SK-N-SH (cell line): Measurements from ENCODE around the gene SLC10A1. TPM values are rescaled to one million over a fixed set of nuclear protein-coding genes. Genes with fewer than 3 reads are reported as not detected.

Source experiments
- ELF1 ChIP-seq: IDR thresholded peaks from 2 replicates; pipeline ENCODE4 v1.4.0; 2012
- EP300 ChIP-seq, 2 experiments: IDR thresholded peaks; 2 replicates each; pipeline versions ENCODE4 v1.4.0 to v1.6.1; 2012; ENCODE audit warnings: borderline replicate concordance in 1 of 2, low read depth in 1 of 2, low read length in 1 of 2
- FOXM1 ChIP-seq: IDR thresholded peaks from 2 replicates; pipeline ENCODE4 v1.4.0; 2012; ENCODE audit warnings: low read depth, mild to moderate bottlenecking
- GATA2 ChIP-seq: sonication (generic); formaldehyde crosslinking; IDR thresholded peaks from 2 replicates; pipeline ENCODE4 v1.5.0; 2020; ENCODE audit warnings: mild to moderate bottlenecking, missing genetic modification reagents
- JUND ChIP-seq: IDR thresholded peaks from 2 replicates; pipeline ENCODE4 v1.4.0; 2012
- MEF2A ChIP-seq: IDR thresholded peaks from 2 replicates; pipeline ENCODE4 v1.4.0; 2012; ENCODE audit warnings: low read depth, borderline replicate concordance
- NFIC ChIP-seq: IDR thresholded peaks from 2 replicates; pipeline ENCODE4 v1.4.0; 2012; ENCODE audit warnings: borderline replicate concordance
- RAD21 ChIP-seq: IDR thresholded peaks from 2 replicates; pipeline ENCODE4 v1.6.1; 2012; ENCODE audit warnings: mild to moderate bottlenecking, low read length
- TAF1 ChIP-seq: IDR thresholded peaks from 2 replicates; pipeline ENCODE4 v1.6.1; 2012; ENCODE audit warnings: low read depth, mild to moderate bottlenecking, low read length, moderate library complexity, borderline replicate concordance
- TEAD4 ChIP-seq: IDR thresholded peaks from 2 replicates; pipeline ENCODE4 v1.4.0; 2012; ENCODE audit warnings: mild to moderate bottlenecking, borderline replicate concordance; ENCODE audit not compliant: insufficient read depth
- polyA plus RNA-seq, 3 experiments: library from polyadenylated mRNA; depleted of rRNA; stranded (reverse); fragments of >200 nt; gene quantifications; 2 replicates each; pipeline ENCODE4 v1.2.3, GENCODE V29; 2012
- TF ChIP-seq, protein P1 (sequence below): IDR thresholded peaks from 2 replicates; pipeline ENCODE4 v1.4.0; 2012; ENCODE audit warnings: low read depth, borderline replicate concordance
- TF ChIP-seq, protein P2 (sequence below): IDR thresholded peaks from 2 replicates; pipeline ENCODE4; 2012
- TF ChIP-seq, protein P3 (sequence below): fragments of 150-350 bp; IDR thresholded peaks from 2 replicates; pipeline ENCODE4 v1.6.1; 2017; ENCODE audit warnings: antibody characterized with exemption, low read length, low read depth, borderline replicate concordance
- TF ChIP-seq, protein P4 (sequence below): IDR thresholded peaks from 2 replicates; pipeline ENCODE4 v1.6.1; 2012; ENCODE audit warnings: mild to moderate bottlenecking, low read depth, low read length, moderate library complexity
- TF ChIP-seq, protein P5 (sequence below): fragments of 200-600 bp; sonication (generic); IDR thresholded peaks from 2 replicates; pipeline ENCODE4 v1.6.1; 2017; ENCODE audit warnings: antibody characterized with exemption, mild to moderate bottlenecking, moderate library complexity

SLC10A1 gene
- polyA plus RNA-seq, 1 of the 3 experiments (the other 2 are of a cell fraction) = not detected

DNA sequence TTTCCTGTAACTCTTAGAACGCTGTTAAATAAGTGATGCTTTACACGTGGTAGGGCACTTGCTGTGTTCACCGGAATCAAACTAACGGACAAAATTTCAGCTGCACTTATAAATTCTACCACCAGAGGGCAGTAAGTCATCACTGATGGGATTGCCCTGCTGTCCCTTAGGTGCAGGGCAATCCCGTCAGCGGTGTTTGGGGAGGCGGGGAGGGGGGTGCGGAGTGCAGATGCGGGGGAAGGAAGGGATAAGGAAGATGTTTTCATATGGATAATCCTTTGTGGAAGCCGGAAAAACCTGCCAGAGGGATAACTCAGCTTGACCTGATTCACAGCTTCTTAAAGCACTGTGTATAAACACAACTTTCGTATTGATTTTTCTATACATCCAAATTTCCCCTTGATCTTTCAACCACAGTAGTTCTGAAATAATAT, 21.7 kb upstream of the SLC10A1 start (continued):
- TF ChIP-seq, protein P1, sequence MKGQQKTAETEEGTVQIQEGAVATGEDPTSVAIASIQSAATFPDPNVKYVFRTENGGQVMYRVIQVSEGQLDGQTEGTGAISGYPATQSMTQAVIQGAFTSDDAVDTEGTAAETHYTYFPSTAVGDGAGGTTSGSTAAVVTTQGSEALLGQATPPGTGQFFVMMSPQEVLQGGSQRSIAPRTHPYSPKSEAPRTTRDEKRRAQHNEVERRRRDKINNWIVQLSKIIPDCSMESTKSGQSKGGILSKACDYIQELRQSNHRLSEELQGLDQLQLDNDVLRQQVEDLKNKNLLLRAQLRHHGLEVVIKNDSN = no peak
- TF ChIP-seq JUND = no peak
- TF ChIP-seq, protein P2, sequence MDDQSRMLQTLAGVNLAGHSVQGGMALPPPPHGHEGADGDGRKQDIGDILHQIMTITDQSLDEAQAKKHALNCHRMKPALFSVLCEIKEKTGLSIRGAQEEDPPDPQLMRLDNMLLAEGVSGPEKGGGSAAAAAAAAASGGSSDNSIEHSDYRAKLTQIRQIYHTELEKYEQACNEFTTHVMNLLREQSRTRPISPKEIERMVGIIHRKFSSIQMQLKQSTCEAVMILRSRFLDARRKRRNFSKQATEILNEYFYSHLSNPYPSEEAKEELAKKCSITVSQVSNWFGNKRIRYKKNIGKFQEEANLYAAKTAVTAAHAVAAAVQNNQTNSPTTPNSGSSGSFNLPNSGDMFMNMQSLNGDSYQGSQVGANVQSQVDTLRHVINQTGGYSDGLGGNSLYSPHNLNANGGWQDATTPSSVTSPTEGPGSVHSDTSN = no peak
- TF ChIP-seq, protein P3, sequence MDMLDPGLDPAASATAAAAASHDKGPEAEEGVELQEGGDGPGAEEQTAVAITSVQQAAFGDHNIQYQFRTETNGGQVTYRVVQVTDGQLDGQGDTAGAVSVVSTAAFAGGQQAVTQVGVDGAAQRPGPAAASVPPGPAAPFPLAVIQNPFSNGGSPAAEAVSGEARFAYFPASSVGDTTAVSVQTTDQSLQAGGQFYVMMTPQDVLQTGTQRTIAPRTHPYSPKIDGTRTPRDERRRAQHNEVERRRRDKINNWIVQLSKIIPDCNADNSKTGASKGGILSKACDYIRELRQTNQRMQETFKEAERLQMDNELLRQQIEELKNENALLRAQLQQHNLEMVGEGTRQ = no peak
- TF ChIP-seq EP300 (IDR thresholded peaks at IDR 0.05; ENCODE audit: borderline replicate concordance in 1 of 2, low read depth in 1 of 2, low read length in 1 of 2) = no peak
- TF ChIP-seq, protein P4, sequence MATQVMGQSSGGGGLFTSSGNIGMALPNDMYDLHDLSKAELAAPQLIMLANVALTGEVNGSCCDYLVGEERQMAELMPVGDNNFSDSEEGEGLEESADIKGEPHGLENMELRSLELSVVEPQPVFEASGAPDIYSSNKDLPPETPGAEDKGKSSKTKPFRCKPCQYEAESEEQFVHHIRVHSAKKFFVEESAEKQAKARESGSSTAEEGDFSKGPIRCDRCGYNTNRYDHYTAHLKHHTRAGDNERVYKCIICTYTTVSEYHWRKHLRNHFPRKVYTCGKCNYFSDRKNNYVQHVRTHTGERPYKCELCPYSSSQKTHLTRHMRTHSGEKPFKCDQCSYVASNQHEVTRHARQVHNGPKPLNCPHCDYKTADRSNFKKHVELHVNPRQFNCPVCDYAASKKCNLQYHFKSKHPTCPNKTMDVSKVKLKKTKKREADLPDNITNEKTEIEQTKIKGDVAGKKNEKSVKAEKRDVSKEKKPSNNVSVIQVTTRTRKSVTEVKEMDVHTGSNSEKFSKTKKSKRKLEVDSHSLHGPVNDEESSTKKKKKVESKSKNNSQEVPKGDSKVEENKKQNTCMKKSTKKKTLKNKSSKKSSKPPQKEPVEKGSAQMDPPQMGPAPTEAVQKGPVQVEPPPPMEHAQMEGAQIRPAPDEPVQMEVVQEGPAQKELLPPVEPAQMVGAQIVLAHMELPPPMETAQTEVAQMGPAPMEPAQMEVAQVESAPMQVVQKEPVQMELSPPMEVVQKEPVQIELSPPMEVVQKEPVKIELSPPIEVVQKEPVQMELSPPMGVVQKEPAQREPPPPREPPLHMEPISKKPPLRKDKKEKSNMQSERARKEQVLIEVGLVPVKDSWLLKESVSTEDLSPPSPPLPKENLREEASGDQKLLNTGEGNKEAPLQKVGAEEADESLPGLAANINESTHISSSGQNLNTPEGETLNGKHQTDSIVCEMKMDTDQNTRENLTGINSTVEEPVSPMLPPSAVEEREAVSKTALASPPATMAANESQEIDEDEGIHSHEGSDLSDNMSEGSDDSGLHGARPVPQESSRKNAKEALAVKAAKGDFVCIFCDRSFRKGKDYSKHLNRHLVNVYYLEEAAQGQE = no peak
- no peak for TF ChIP-seq NFIC
- no peak for TF ChIP-seq ELF1
- no peak for TF ChIP-seq MEF2A
- no peak for TF ChIP-seq GATA2 (CRISPR knock-in tag)
- TF ChIP-seq RAD21 = peak; percentile 97
- TF ChIP-seq, protein P5, sequence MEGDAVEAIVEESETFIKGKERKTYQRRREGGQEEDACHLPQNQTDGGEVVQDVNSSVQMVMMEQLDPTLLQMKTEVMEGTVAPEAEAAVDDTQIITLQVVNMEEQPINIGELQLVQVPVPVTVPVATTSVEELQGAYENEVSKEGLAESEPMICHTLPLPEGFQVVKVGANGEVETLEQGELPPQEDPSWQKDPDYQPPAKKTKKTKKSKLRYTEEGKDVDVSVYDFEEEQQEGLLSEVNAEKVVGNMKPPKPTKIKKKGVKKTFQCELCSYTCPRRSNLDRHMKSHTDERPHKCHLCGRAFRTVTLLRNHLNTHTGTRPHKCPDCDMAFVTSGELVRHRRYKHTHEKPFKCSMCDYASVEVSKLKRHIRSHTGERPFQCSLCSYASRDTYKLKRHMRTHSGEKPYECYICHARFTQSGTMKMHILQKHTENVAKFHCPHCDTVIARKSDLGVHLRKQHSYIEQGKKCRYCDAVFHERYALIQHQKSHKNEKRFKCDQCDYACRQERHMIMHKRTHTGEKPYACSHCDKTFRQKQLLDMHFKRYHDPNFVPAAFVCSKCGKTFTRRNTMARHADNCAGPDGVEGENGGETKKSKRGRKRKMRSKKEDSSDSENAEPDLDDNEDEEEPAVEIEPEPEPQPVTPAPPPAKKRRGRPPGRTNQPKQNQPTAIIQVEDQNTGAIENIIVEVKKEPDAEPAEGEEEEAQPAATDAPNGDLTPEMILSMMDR = peak; percentile 93
- TF ChIP-seq TAF1 = no peak
- TF ChIP-seq FOXM1 = no peak
- TF ChIP-seq TEAD4 = no peak
